Neural cell (in vitro differentiated cells): ENCODE results near the gene GUCA1A. TPM values are rescaled to one million over a fixed set of nuclear protein-coding genes. Genes with fewer than 3 reads are reported as not detected.

Source experiments
- H2AFZ ChIP-seq: fragments of 200-600, 300-800 bp; sonication (generic), shearing (Covaris generic); 2 replicates; pipeline ENCODE4 v1.6.0; 2014; ENCODE audit warnings: low read depth, mild to moderate bottlenecking, antibody characterized with exemption, low read length, moderate library complexity
- H3F3A ChIP-seq: fragments of 200-600 bp; shearing (Covaris generic); 2 replicates; pipeline ENCODE4 v1.6.1; 2016; ENCODE audit warnings: mild to moderate bottlenecking, moderate library complexity, mixed read lengths, antibody characterized with exemption, low read length; ENCODE audit not compliant: insufficient read depth, poor library complexity, severe bottlenecking
- H3K27ac ChIP-seq: fragments of 200-600, 300-800 bp; sonication (generic), shearing (Covaris generic); 2 replicates; pipeline ENCODE4 v1.5.1; 2014; ENCODE audit warnings: mild to moderate bottlenecking, low read length, moderate library complexity
- H3K27me3 ChIP-seq: fragments of 300-800, 200-600 bp; sonication (generic), shearing (Covaris generic); 2 replicates; pipeline ENCODE4 v1.6.0; 2014; ENCODE audit warnings: mild to moderate bottlenecking, low read depth, low read length, moderate library complexity; ENCODE audit not compliant: insufficient read depth
- H3K36me3 ChIP-seq: fragments of 300-800, 200-600 bp; sonication (generic), shearing (Covaris generic); 2 replicates; pipeline ENCODE4 v1.5.1; 2014; ENCODE audit warnings: mild to moderate bottlenecking, antibody characterized with exemption, low read length, moderate library complexity; ENCODE audit not compliant: insufficient read depth
- H3K4me2 ChIP-seq: fragments of 300-800, 200-600 bp; sonication (generic), shearing (Covaris generic); 2 replicates; pipeline ENCODE4 v1.6.0; 2014; ENCODE audit warnings: mild to moderate bottlenecking, low read length
- H3K4me3 ChIP-seq: fragments of 300-800, 200-600 bp; sonication (generic), shearing (Covaris generic); 2 replicates; pipeline ENCODE4 v1.5.1; 2014; ENCODE audit warnings: mild to moderate bottlenecking, low read length, moderate library complexity
- H3K79me2 ChIP-seq: fragments of 200-600 bp; shearing (Covaris generic); replicated peaks from 2 replicates; pipeline ENCODE4 v1.6.0; 2014; ENCODE audit warnings: mild to moderate bottlenecking, low read length, moderate library complexity; ENCODE audit not compliant: insufficient read depth
- H3K9ac ChIP-seq: fragments of 300-800, 200-600 bp; sonication (generic), shearing (Covaris generic); 2 replicates; pipeline ENCODE4 v1.6.1; 2016; ENCODE audit warnings: mild to moderate bottlenecking, low read length, mixed read lengths
- H3K9me2 ChIP-seq: fragments of 200-600 bp; shearing (Covaris generic); 2 replicates; pipeline ENCODE4 v1.6.1; 2016; ENCODE audit warnings: mild to moderate bottlenecking, low read length, mixed read lengths; ENCODE audit not compliant: insufficient read depth
- H3K9me3 ChIP-seq: fragments of 200-600, 300-800 bp; sonication (generic), shearing (Covaris generic); 2 replicates; pipeline ENCODE4 v1.6.1; 2016; ENCODE audit warnings: mild to moderate bottlenecking, mixed run types, low read length, moderate library complexity, mixed read lengths
- H4K20me1 ChIP-seq: fragments of 200-600 bp; shearing (Covaris generic); 2 replicates; pipeline ENCODE4 v1.6.1; 2016; ENCODE audit warnings: mild to moderate bottlenecking, mixed run types; ENCODE audit not compliant: insufficient read depth
- CTCF ChIP-seq: fragments of 450-650 bp; IDR thresholded peaks from 2 replicates; pipeline ENCODE4 v1.5.1; 2014; ENCODE audit warnings: antibody characterized with exemption, mild to moderate bottlenecking, moderate library complexity; ENCODE audit not compliant: poor library complexity, severe bottlenecking
- EP300 ChIP-seq: fragments of 450-650 bp; conservative IDR thresholded peaks from 2 replicates; pipeline ENCODE4 v1.6.1; 2014; ENCODE audit warnings: antibody characterized with exemption, mild to moderate bottlenecking, moderate library complexity; ENCODE audit not compliant: poor library complexity, severe bottlenecking
- EZH2 ChIP-seq: fragments of 200-600, 300-800 bp; shearing (Covaris generic), sonication (generic); IDR thresholded peaks from 2 replicates; pipeline ENCODE4 v1.6.1; 2014; ENCODE audit warnings: antibody characterized with exemption, low read length, borderline replicate concordance, mild to moderate bottlenecking; ENCODE audit not compliant: insufficient read depth, poor library complexity, severe bottlenecking
- MXI1 ChIP-seq: fragments of 450-650 bp; conservative IDR thresholded peaks from 2 replicates; pipeline ENCODE4 v1.6.1; 2014; ENCODE audit warnings: antibody characterized with exemption, mild to moderate bottlenecking; ENCODE audit not compliant: poor library complexity, severe bottlenecking
- POLR2AphosphoS5 ChIP-seq: IDR thresholded peaks from 2 replicates; pipeline ENCODE4 v1.6.1; 2012
- RAD21 ChIP-seq: fragments of 450-650 bp; conservative IDR thresholded peaks from 2 replicates; pipeline ENCODE4 v1.6.1; 2014; ENCODE audit warnings: antibody characterized with exemption, mild to moderate bottlenecking, moderate library complexity
- REST ChIP-seq: IDR thresholded peaks from 2 replicates; pipeline ENCODE4 v1.6.1; 2012; ENCODE audit warnings: borderline replicate concordance
- SMC3 ChIP-seq: fragments of 450-650 bp; conservative IDR thresholded peaks from 2 replicates; pipeline ENCODE4 v1.6.1; 2014; ENCODE audit warnings: antibody characterized with exemption, mild to moderate bottlenecking, moderate library complexity; ENCODE audit not compliant: poor library complexity
- TAF1 ChIP-seq: IDR thresholded peaks from 2 replicates; pipeline ENCODE4 v1.6.1; 2012; ENCODE audit warnings: low read depth
- polyA plus RNA-seq: library from polyadenylated mRNA; depleted of rRNA; stranded (reverse); fragments of >200 nt; gene quantifications from 2 replicates; pipeline ENCODE4 v1.2.3, GENCODE V29; 2014

GUCA1A gene
- polyA plus RNA-seq, 1 donor from 2014 or later, result 0.78 TPM

GRCh38 chr6:42171813-42172581, 1.2 kb upstream of the GUCA1A start:
- H3K9me2 ChIP-seq, result no peaks in the 10 kb centered on the region
- H4K20me1 ChIP-seq, result no peaks in the 10 kb centered on the region
- TF ChIP-seq MXI1 (no peak), CTCF (no peak), EP300 (no peak), TAF1 (no peak), EZH2 (no peak), REST (no peak), RAD21 (no peak), POLR2AphosphoS5 (no peak), SMC3 (no peak)
- no peaks in the 10 kb centered on the region for H3K9me3 ChIP-seq
- no peaks in the 10 kb centered on the region for H3K36me3 ChIP-seq
- no peak overlapping the region for H3K27ac ChIP-seq
- no peaks in the 10 kb centered on the region for H3F3A ChIP-seq
- H3K79me2 ChIP-seq, result no peaks in the 10 kb centered on the region
- H3K27me3 ChIP-seq, result no peaks in the 10 kb centered on the region
- no peak overlapping the region for H3K4me2 ChIP-seq
- no peak overlapping the region for H2AFZ ChIP-seq
- H3K4me3 ChIP-seq, result no peak overlapping the region
- H3K9ac ChIP-seq, result no peak overlapping the region

- no peaks in the 10 kb centered on the region for H3K27me3 ChIP-seq
- H2AFZ ChIP-seq, result no peak overlapping the region
- H3K9me2 ChIP-seq, result no peaks in the 10 kb centered on the region
- H3K4me3 ChIP-seq, result no peak overlapping the region
- no peak for TF ChIP-seq REST
- TF ChIP-seq MXI1, result no peak
- TF ChIP-seq RAD21, result no peak
- TF ChIP-seq POLR2AphosphoS5, result no peak
- TF ChIP-seq CTCF, result no peak
- TF ChIP-seq TAF1, result no peak
- TF ChIP-seq EP300, result no peak
- TF ChIP-seq EZH2, result no peak
- no peaks in the 10 kb centered on the region for H4K20me1 ChIP-seq
- H3K27ac ChIP-seq, result no peak overlapping the region
- H3K79me2 ChIP-seq, result no peaks in the 10 kb centered on the region
- no peaks in the 10 kb centered on the region for H3K9me3 ChIP-seq
- H3K9ac ChIP-seq, result no peak overlapping the region
- H3K36me3 ChIP-seq, result no peaks in the 10 kb centered on the region
- no peak overlapping the region for H3K4me2 ChIP-seq
- H3F3A ChIP-seq, result no peaks in the 10 kb centered on the region
These were observed 2.7 kb downstream of the GUCA1A start for GRCh38 chr6:42175860-42176259.
